ENCODE results near the gene PRDM11. TPM values are rescaled to one million over a fixed set of nuclear protein-coding genes. Genes with fewer than 3 reads are reported as not detected.

The PRDM11 gene
- total RNA-seq, 2 experiments from 2014 or later = 4.5 to 8.4 TPM

DNA sequence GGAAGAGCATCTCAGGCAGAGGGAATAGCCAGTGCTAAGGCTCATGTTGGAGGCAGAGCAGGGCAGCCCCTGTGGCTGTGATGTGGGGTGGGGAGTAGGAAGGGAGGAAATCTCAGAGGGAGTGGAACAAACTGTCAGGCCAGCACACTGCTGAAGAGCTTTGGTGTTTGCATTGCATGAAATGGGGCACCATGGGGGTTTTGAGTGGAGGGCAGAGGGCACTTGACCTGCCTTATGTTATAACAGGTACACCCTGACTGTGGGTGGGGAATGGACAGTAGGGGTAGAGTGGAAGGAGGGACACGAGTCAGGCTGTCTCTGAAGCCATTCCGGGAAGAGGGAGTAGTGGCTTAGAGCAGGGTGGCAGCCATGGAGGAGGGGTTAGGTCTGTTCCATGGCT is 24.0 kb downstream of the PRDM11 start:
- Histone ChIP-seq H3K4me2 (ENCODE audit: low read length) (no peak overlapping the region), H3K27ac (ENCODE audit: low read depth, low read length, poor library complexity, severe bottlenecking) (no peak overlapping the region), H2AFZ (ENCODE audit: low read length) (no peak overlapping the region), H3K4me3 (ENCODE audit: low read depth, low read length, poor library complexity, severe bottlenecking) (no peak overlapping the region), H4K20me1 (ENCODE audit: insufficient read depth, low read length) (no peaks in the 10 kb centered on the region; the same call in 1 of the 2 replicates), H3K79me2 (ENCODE audit: insufficient read depth, low read depth, low read length) (no peaks in the 10 kb centered on the region), H3K9me3 (ENCODE audit: low read length) (no peaks in the 10 kb centered on the region), H3K4me1 (ENCODE audit: insufficient read depth, low read length, poor library complexity, severe bottlenecking) (no peaks in the 10 kb centered on the region), H3K36me3 (ENCODE audit: insufficient read depth, low read length) (no peaks in the 10 kb centered on the region), H3K9me2 (ENCODE audit: insufficient read depth, low read length) (no peaks in the 10 kb centered on the region)
- ChIA-PET POLR2A (no interaction called here), CTCF (ENCODE audit: unreplicated experiment) (no interaction called here)
- DNase-seq (ENCODE audit: low spot score) = no peak
- BruUV-seq (replicated peaks) = no TSS peak
- intact Hi-C loops (cut with micrococcal nuclease; ENCODE audit: unreplicated experiment) = no loop called here
- TF ChIP-seq EZH2phosphoT487 (IDR thresholded peaks at IDR 0.05; ENCODE audit: borderline replicate concordance, low read depth, low read length) = no peak
- TF ChIP-seq, protein P1, sequence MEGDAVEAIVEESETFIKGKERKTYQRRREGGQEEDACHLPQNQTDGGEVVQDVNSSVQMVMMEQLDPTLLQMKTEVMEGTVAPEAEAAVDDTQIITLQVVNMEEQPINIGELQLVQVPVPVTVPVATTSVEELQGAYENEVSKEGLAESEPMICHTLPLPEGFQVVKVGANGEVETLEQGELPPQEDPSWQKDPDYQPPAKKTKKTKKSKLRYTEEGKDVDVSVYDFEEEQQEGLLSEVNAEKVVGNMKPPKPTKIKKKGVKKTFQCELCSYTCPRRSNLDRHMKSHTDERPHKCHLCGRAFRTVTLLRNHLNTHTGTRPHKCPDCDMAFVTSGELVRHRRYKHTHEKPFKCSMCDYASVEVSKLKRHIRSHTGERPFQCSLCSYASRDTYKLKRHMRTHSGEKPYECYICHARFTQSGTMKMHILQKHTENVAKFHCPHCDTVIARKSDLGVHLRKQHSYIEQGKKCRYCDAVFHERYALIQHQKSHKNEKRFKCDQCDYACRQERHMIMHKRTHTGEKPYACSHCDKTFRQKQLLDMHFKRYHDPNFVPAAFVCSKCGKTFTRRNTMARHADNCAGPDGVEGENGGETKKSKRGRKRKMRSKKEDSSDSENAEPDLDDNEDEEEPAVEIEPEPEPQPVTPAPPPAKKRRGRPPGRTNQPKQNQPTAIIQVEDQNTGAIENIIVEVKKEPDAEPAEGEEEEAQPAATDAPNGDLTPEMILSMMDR (conservative IDR thresholded peaks at IDR 0.05; ENCODE audit: low read length) = no peak

DNA sequence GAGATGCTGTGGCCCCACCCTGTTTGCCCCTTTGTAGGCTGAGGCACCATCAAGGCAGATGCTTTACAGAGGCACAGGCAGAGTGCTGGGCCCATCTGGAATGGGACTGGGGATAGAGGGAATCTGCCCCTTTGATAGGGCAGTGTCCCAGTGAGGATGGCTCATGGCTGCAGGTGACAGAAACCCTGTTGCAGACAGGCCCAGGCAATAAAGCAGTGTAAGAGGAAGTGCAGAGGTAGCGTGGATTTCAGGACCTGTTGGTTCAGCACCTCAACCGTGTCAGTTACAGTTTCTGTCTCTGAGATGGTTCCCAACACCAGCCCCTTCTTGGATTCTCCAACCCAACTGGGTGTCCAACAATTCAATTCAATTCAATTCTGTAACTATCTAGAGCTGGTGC is 25.1 kb downstream of the PRDM11 start:
- Histone ChIP-seq H3K36me3 (ENCODE audit: insufficient read depth, low read length) (no peaks in the 10 kb centered on the region), H3K9me3 (ENCODE audit: low read length) (no peaks in the 10 kb centered on the region), H3K27ac (ENCODE audit: low read depth, low read length, poor library complexity, severe bottlenecking) (no peak overlapping the region), H3K4me2 (ENCODE audit: low read length) (no peak overlapping the region), H3K4me1 (ENCODE audit: insufficient read depth, low read length, poor library complexity, severe bottlenecking) (no peaks in the 10 kb centered on the region), H2AFZ (ENCODE audit: low read length) (no peak overlapping the region), H4K20me1 (ENCODE audit: insufficient read depth, low read length) (no peaks in the 10 kb centered on the region; the same call in 1 of the 2 replicates), H3K4me3 (ENCODE audit: low read depth, low read length, poor library complexity, severe bottlenecking) (no peak overlapping the region), H3K79me2 (ENCODE audit: insufficient read depth, low read depth, low read length) (no peaks in the 10 kb centered on the region), H3K9me2 (ENCODE audit: insufficient read depth, low read length) (no peaks in the 10 kb centered on the region)
- TF ChIP-seq, protein P1 (conservative IDR thresholded peaks at IDR 0.05; ENCODE audit: low read length) = no peak
- TF ChIP-seq EZH2phosphoT487 (IDR thresholded peaks at IDR 0.05; ENCODE audit: borderline replicate concordance, low read depth, low read length) = no peak
- POLR2A ChIA-PET = no interaction called here
- CTCF ChIA-PET (ENCODE audit: unreplicated experiment) = no interaction called here
- DNase-seq (ENCODE audit: low spot score) = peak; percentile 10
- intact Hi-C loops (cut with micrococcal nuclease; ENCODE audit: unreplicated experiment) = no loop called here
- BruUV-seq (replicated peaks) = no TSS peak

DNA sequence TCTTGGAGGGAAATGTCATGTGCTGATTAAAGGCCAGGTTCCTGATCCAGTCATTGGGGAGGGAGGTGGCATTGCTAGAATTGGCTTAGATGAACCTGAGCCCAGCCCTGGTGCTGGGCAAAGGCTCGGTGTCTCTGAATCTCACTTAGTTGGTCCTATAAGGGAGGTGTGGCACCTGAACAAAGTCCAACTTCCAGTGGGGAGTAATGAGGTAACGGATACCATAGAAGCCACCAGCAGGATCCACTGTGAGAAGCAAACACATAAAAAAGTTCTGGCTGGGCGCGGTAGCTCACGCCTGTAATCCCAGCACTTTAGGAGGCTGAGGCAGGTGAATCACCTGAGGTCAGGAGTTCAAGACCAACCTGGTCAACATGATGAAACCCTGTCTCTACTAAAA is 26.6 kb downstream of the PRDM11 start:
- Histone ChIP-seq H3K4me2 (ENCODE audit: low read length) (no peak overlapping the region), H3K9me3 (ENCODE audit: low read length) (no peaks in the 10 kb centered on the region), H3K79me2 (ENCODE audit: insufficient read depth, low read depth, low read length) (no peaks in the 10 kb centered on the region), H2AFZ (ENCODE audit: low read length) (no peak overlapping the region), H3K4me3 (ENCODE audit: low read depth, low read length, poor library complexity, severe bottlenecking) (no peak overlapping the region), H3K27ac (ENCODE audit: low read depth, low read length, poor library complexity, severe bottlenecking) (no peak overlapping the region), H3K9me2 (ENCODE audit: insufficient read depth, low read length) (no peaks in the 10 kb centered on the region), H3K36me3 (ENCODE audit: insufficient read depth, low read length) (no peaks in the 10 kb centered on the region), H3K4me1 (ENCODE audit: insufficient read depth, low read length, poor library complexity, severe bottlenecking) (no peaks in the 10 kb centered on the region), H4K20me1 (ENCODE audit: insufficient read depth, low read length) (no peaks in the 10 kb centered on the region; the same call in 1 of the 2 replicates)
- intact Hi-C loops (cut with micrococcal nuclease; ENCODE audit: unreplicated experiment) = no loop called here
- BruUV-seq (replicated peaks) = no TSS peak
- POLR2A ChIA-PET = no interaction called here
- no peak for TF ChIP-seq EZH2phosphoT487 (IDR thresholded peaks at IDR 0.05; ENCODE audit: borderline replicate concordance, low read depth, low read length)
- TF ChIP-seq, protein P1 (conservative IDR thresholded peaks at IDR 0.05; ENCODE audit: low read length) = no peak
- CTCF ChIA-PET (ENCODE audit: unreplicated experiment) = no interaction called here
- no peak for DNase-seq (ENCODE audit: low spot score)

All from OCI-LY7 (cell line).